HepG2 (cell line): ENCODE results near the gene FCN1. TPM values are rescaled to one million over a fixed set of nuclear protein-coding genes. Genes with fewer than 3 reads are reported as not detected.

Experiments
- AHDC1 ChIP-seq: sonication (generic); formaldehyde crosslinking; IDR thresholded peaks from 2 replicates; pipeline ENCODE4 v1.5.1; 2020; ENCODE audit warnings: mild to moderate bottlenecking, missing genetic modification reagents, borderline replicate concordance
- DR1 ChIP-seq: sonication (generic); formaldehyde crosslinking; IDR thresholded peaks from 2 replicates; pipeline ENCODE4 v1.8.0; 2021; ENCODE audit warnings: mild to moderate bottlenecking, missing genetic modification reagents, inconsistent platforms
- FOXA3 ChIP-seq: IDR thresholded peaks from 2 replicates; pipeline ENCODE4 v1.6.1; 2016; ENCODE audit warnings: missing genetic modification reagents, missing compliant biosample characterization
- MED1 ChIP-seq: sonication (generic); formaldehyde crosslinking; IDR thresholded peaks from 2 replicates; pipeline ENCODE4 v1.4.0; 2020; ENCODE audit warnings: missing genetic modification reagents
- MIXL1 ChIP-seq: IDR thresholded peaks from 2 replicates; pipeline ENCODE4 v1.6.1; 2016
- REST ChIP-seq, 2 experiments: IDR thresholded peaks; 2 replicates each; pipeline ENCODE4 v1.6.1; 2011 to 2012; ENCODE audit warnings: low read length in 2 of 2, borderline replicate concordance in 1 of 2, low read depth in 1 of 2, mild to moderate bottlenecking in 1 of 2, moderate library complexity in 1 of 2
- SATB2 ChIP-seq: sonication (generic); formaldehyde crosslinking; IDR thresholded peaks from 2 replicates; pipeline ENCODE4 v1.5.0; 2020; ENCODE audit warnings: missing genetic modification reagents
- SP140L ChIP-seq: sonication (generic); formaldehyde crosslinking; IDR thresholded peaks from 2 replicates; pipeline ENCODE4 v1.4.0; 2020; ENCODE audit warnings: missing genetic modification reagents, borderline replicate concordance
- ZNF224 ChIP-seq: sonication (generic); formaldehyde crosslinking; IDR thresholded peaks from 2 replicates; pipeline ENCODE4 v1.5.0; 2020; ENCODE audit warnings: mild to moderate bottlenecking, missing genetic modification reagents
- ZNF574 ChIP-seq: sonication (generic); formaldehyde crosslinking; IDR thresholded peaks from 2 replicates; pipeline ENCODE4 v1.4.0; 2020; ENCODE audit warnings: missing genetic modification reagents
- ZNF660 ChIP-seq: sonication (generic); formaldehyde crosslinking; IDR thresholded peaks from 2 replicates; pipeline ENCODE4 v1.5.1; 2020; ENCODE audit warnings: mild to moderate bottlenecking, low read depth, missing genetic modification reagents, borderline replicate concordance
- polyA plus RNA-seq, 8 experiments: library from polyadenylated mRNA; depleted of rRNA in 3 of 8; stranded (reverse) in 7 of 8; unstranded in 1 of 8; fragments of >200 nt; fragmentation: Illumina TruSeq in 4 of 8; extraction: Trizol in 4 of 8; gene quantifications; 2 replicates each; pipeline versions ENCODE4 v1.2.1 to v1.2.3, GENCODE V29; 2011 to 2016; ENCODE audit warnings: low read depth in 4 of 8, missing spikeins in 1 of 8, mixed read lengths in 1 of 8; ENCODE audit not compliant: insufficient read depth in 1 of 8
- total RNA-seq, 5 experiments: library from RNA; depleted of rRNA; stranded (reverse); fragments of >200 nt; fragmentation: Illumina TruSeq; extraction: Trizol; gene quantifications; 2 replicates each; pipeline ENCODE4 v1.2.3, GENCODE V29; 2016; ENCODE audit warnings: low read depth in 1 of 5

FCN1 gene
- total and polyA plus RNA-seq, 2 of the 13 experiments (the other 11 are each of a cell fraction or from before 2014, with no cell fraction given): not detected

GRCh38 chr9:134879664-134880483 lies 37.8 kb downstream of the FCN1 start (continued):
- TF ChIP-seq REST (IDR thresholded peaks at IDR 0.05; ENCODE audit: borderline replicate concordance in 1 of 2, low read depth in 1 of 2, low read length in 2 of 2) (no peak), ZNF574 (CRISPR knock-in tag) (no peak), SP140L (CRISPR knock-in tag) (no peak), ZNF660 (CRISPR knock-in tag) (no peak), MED1 (CRISPR knock-in tag) (no peak), AHDC1 (CRISPR knock-in tag) (no peak), SATB2 (CRISPR knock-in tag) (no peak), DR1 (CRISPR knock-in tag) (no peak), FOXA3 (CRISPR knock-in tag) (no peak), MIXL1 (no peak), ZNF224 (CRISPR knock-in tag) (no peak)
- TF ChIP-seq, all 625 proteins: peak for 0
